Measurements from ENCODE around the gene SMAGP. TPM values are rescaled to one million over a fixed set of nuclear protein-coding genes. Genes with fewer than 3 reads are reported as not detected.
"Not testable (repeated sequence)": the region's sequence is repeated elsewhere in the genome, so short reads cannot be mapped to it uniquely, and the experiment has no call there.

Gene SMAGP
- total and polyA plus RNA-seq, 2 of the 13 experiments (the other 11 are each of a cell fraction or from before 2014, with no cell fraction given): 9.2 TPM

GRCh38 chr12:51275088-51275487, 4.9 kb upstream of the SMAGP start:
- Histone ChIP-seq H3K4me2 (ENCODE audit: low read depth, low read length) (no peak overlapping the region), H4K20me1 (ENCODE audit: insufficient read depth, low read length) (no peaks in the 10 kb centered on the region), H3K4me1 (ENCODE audit: insufficient read depth, low read length) (peaks cover 12% of the 10 kb centered on the region), H3K27ac (ENCODE audit: extremely low read length, insufficient read depth, low read length) (no peak overlapping the region), H3K4me3 (replicated peaks in 1 of 3; ENCODE audit: insufficient read depth in 1 of 3, low read depth in 2 of 3, low read length in 3 of 3) (no peak overlapping the region), H3K79me2 (ENCODE audit: insufficient read depth, low read length) (no peaks in the 10 kb centered on the region), H3K36me3 (replicated peaks in 1 of 2; ENCODE audit: control insufficient read depth in 1 of 2, insufficient read depth in 2 of 2, low read length in 2 of 2) (no peaks in the 10 kb centered on the region), H3K9ac (ENCODE audit: insufficient read depth, low read depth, low read length) (no peak overlapping the region), H3K27me3 (ENCODE audit: control insufficient read depth in 1 of 2, insufficient read depth in 2 of 2, low read length in 2 of 2) (no peaks in the 10 kb centered on the region), H3K9me3 (ENCODE audit: low read length) (no peaks in the 10 kb centered on the region), H2AFZ (ENCODE audit: low read length) (no peak overlapping the region)
- intact Hi-C loops (cut with micrococcal nuclease; ENCODE audit: unreplicated experiment): no loop called here
- BruUV-seq (replicated peaks): no TSS peak
- in situ Hi-C loops (cut with HindIII; ENCODE audit: extremely low pct_ligation_motif_present, low pct_unique_long_range_greater_than_20kb): no loop called here
- ChIA-PET CTCF (ENCODE audit: low intra/inter-chr PET ratio, low total read pairs) (no interaction called here), POLR2A (no interaction called here)
- WGBS (ENCODE audit: low lambda C conversion rate): 0% methylated on average over 1 of the region's 1 CpG
- TF ChIP-seq SIN3A (IDR thresholded peaks at IDR 0.05; ENCODE audit: borderline replicate concordance, low read depth, low read length) (no peak), POLR2AphosphoS5 (IDR thresholded peaks at IDR 0.05; ENCODE audit: low read depth, low read length) (no peak), ZFP36 (IDR thresholded peaks at IDR 0.05; ENCODE audit: borderline replicate concordance, low read depth, low read length, partially characterized antibody) (no peak), GABPA (IDR thresholded peaks at IDR 0.05; ENCODE audit: low read depth, low read length) (no peak), GABPA (CRISPR knock-in tag; IDR thresholded peaks at IDR 0.05; ENCODE audit: low read depth) (no peak), ZZZ3 (CRISPR knock-in tag; IDR thresholded peaks at IDR 0.05; ENCODE audit: borderline replicate concordance) (no peak)
- no peak for FAIRE-seq
- ATAC-seq: no peak
- no peak for DNase-seq (ENCODE audit: low spot score)

GRCh38 chr12:51272810-51273209, 2.6 kb upstream of the SMAGP start:
- H2AFZ ChIP-seq (ENCODE audit: low read length); H3K4me2 ChIP-seq (ENCODE audit: low read depth, low read length); H3K27me3 ChIP-seq (ENCODE audit: control insufficient read depth in 1 of 2, insufficient read depth in 2 of 2, low read length in 2 of 2); H3K27ac ChIP-seq (ENCODE audit: extremely low read length, insufficient read depth, low read length); FAIRE-seq; H3K36me3 ChIP-seq (replicated peaks in 1 of 2; ENCODE audit: control insufficient read depth in 1 of 2, insufficient read depth in 2 of 2, low read length in 2 of 2); CTCF ChIA-PET (ENCODE audit: low intra/inter-chr PET ratio, low total read pairs); intact Hi-C loops (cut with micrococcal nuclease; ENCODE audit: unreplicated experiment); H3K9me3 ChIP-seq (ENCODE audit: low read length); POLR2A ChIA-PET; H3K4me3 ChIP-seq (replicated peaks in 1 of 3; ENCODE audit: insufficient read depth in 1 of 3, low read depth in 2 of 3, low read length in 3 of 3); H3K79me2 ChIP-seq (ENCODE audit: insufficient read depth, low read length); H4K20me1 ChIP-seq (ENCODE audit: insufficient read depth, low read length); DNase-seq (ENCODE audit: low spot score); ATAC-seq; H3K9ac ChIP-seq (ENCODE audit: insufficient read depth, low read depth, low read length); in situ Hi-C loops (cut with HindIII; ENCODE audit: extremely low pct_ligation_motif_present, low pct_unique_long_range_greater_than_20kb); BruUV-seq (replicated peaks): not testable (repeated sequence)
- 85% methylated on average over 7 of the region's 7 CpGs for WGBS (ENCODE audit: low lambda C conversion rate)
- H3K4me1 ChIP-seq (ENCODE audit: insufficient read depth, low read length): peaks cover 21% of the 10 kb centered on the region

Measured in HepG2 (cell line).